GM12892 (cell line): ENCODE data around the gene IFRD1.

Experiments used
- POLR2A ChIP-seq: IDR thresholded peaks from 2 replicates; pipeline ENCODE4 v1.6.1; 2011; ENCODE audit warnings: low read depth, low read length, control low read depth
- POLR2AphosphoS5 ChIP-seq: IDR thresholded peaks from 2 replicates; pipeline ENCODE4 v1.6.1; 2011; ENCODE audit warnings: low read depth, low read length, control low read depth
- TAF1 ChIP-seq: IDR thresholded peaks from 2 replicates; pipeline ENCODE4 v1.6.1; 2011; ENCODE audit warnings: low read depth, mild to moderate bottlenecking, control low read depth, low read length, borderline replicate concordance

- TF ChIP-seq POLR2A (no peak), POLR2AphosphoS5 (no peak), TAF1 (no peak)
Measured at GRCh38 chr7:112510001-112510742, 59.9 kb downstream of the IFRD1 start.
